Upper lobe of left lung (tissue), 6 donors: ENCODE data around the gene NOTCH3. TPM values are rescaled to one million over a fixed set of nuclear protein-coding genes. Genes with fewer than 3 reads are reported as not detected.

Source experiments
- ATAC-seq, 2 donors: fragments of 200-7000 bp; cut with Tn5 transposase; one replicate each; pipeline ENCODE4 v1.9.1; 2022; ENCODE audit warnings: mild to moderate bottlenecking in 2 of 2, moderate library complexity in 2 of 2; ENCODE audit not compliant: low FRiP score in 2 of 2
- DNase-seq, 2 donors: peaks; one replicate each; pipeline ENCODE4 v3.0.0-alpha.2; 2019 to 2020
- H3K27ac ChIP-seq, 4 donors: fragments of 200-600 bp; sonication (generic); one replicate each; pipeline ENCODE4 v1.5.1; 2016 to 2019
- H3K27me3 ChIP-seq, 4 donors: fragments of 200-600 bp; sonication (generic); one replicate each; pipeline ENCODE4 v1.5.1; 2017 to 2019
- H3K36me3 ChIP-seq, 4 donors: fragments of 200-600 bp; sonication (generic); one replicate each; pipeline ENCODE4 v1.5.1; 2016 to 2019
- H3K4me1 ChIP-seq, 4 donors: fragments of 200-600 bp; sonication (generic); one replicate each; pipeline ENCODE4 v1.5.1; 2018 to 2019
- H3K4me3 ChIP-seq, 4 donors: fragments of 200-600 bp; sonication (generic); one replicate each; pipeline ENCODE4 v1.5.1; 2017 to 2019; ENCODE audit warnings: mild to moderate bottlenecking in 2 of 4, moderate library complexity in 1 of 4
- H3K9me3 ChIP-seq, 4 donors: fragments of 200-600 bp; sonication (generic); one replicate each; pipeline ENCODE4 v1.5.1; 2018 to 2019
- CTCF ChIP-seq, 6 experiments: fragments of 450-650 bp in 4 of 6; fragments of 200-600 bp in 2 of 6; sonication (generic) in 2 of 6; IDR thresholded peaks; one replicate each; pipeline ENCODE4 v1.5.1; 2016 to 2019; ENCODE audit warnings: antibody characterized with exemption in 6 of 6
- EP300 ChIP-seq, 4 donors: sonication (generic); formaldehyde crosslinking; IDR thresholded peaks; one replicate each; pipeline ENCODE4 v1.5.1; 2017; ENCODE audit warnings: antibody characterized with exemption in 4 of 4, control low read depth in 2 of 4
- POLR2A ChIP-seq, 4 donors: fragments of 450-650 bp; IDR thresholded peaks; one replicate each; pipeline ENCODE4 v1.5.1; 2016 to 2017; ENCODE audit warnings: antibody characterized with exemption in 4 of 4, mild to moderate bottlenecking in 2 of 4
- POLR2AphosphoS5 ChIP-seq, 2 donors: sonication (generic); formaldehyde crosslinking; IDR thresholded peaks; one replicate each; pipeline ENCODE4 v1.5.1; 2017; ENCODE audit warnings: antibody characterized with exemption in 2 of 2
- WGBS, 2 donors: methylation state at CpG; one replicate each; pipeline ENCODE4 v1.1.5; 2017 to 2018; 5-methylcytosine and 5-hydroxymethylcytosine counted together
- total RNA-seq, 6 donors: library from RNA; depleted of rRNA in 4 of 6; stranded (reverse); fragments of >200 nt in 4 of 6; gene quantifications; one replicate each; pipeline versions ENCODE4 v1.1.0 to v1.2.1, GENCODE V29; 2016 to 2021
- donor health status: DM: no; HTN: no; CAD: no; lungs with moderate emphysema.
- donor health status: DM: no; HTN: yes; CAD: no; lungs with severe emphysema.

The NOTCH3 gene
- total RNA-seq, 6 donors from 2014 or later = 23.9 to 56.6 (median 43.1) TPM

DNA sequence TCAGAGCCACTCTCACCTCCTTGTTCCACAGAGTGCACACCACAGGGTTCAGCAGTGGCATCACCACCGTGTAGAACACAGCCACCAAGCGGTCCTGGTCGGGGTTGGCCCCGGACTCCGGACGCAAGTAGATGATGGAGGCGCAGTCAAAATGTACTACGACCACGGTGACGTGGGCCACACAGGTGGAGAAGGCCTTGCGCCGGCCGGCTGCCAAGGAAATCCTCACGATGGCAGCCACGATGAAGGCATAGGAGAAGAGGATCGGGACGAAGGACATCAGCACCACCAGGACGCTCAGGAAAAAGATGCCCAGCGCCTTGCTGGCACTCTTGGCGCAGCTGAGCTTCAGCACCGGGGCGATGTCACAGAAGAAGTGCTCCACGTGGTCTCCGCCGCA is 59.7 kb downstream of the NOTCH3 start:
- Histone ChIP-seq H3K4me3 (no peak overlapping the region), H3K9me3 (peaks cover 0 to 5% (median 0%) of the 10 kb centered on the region in 4 donors), H3K36me3 (no peaks in the 10 kb centered on the region), H3K27me3 (no peaks in the 10 kb centered on the region), H3K27ac (no peak overlapping the region), H3K4me1 (no peaks in the 10 kb centered on the region)
- ATAC-seq (no peak), DNase-seq (peak in 1 of 2 donors; percentile 59)
- 82 to 89% methylated on average over 25 of the region's 25 CpGs for WGBS, 2 donors
- TF ChIP-seq EP300 (IDR thresholded peaks at IDR 0.05) = no peak
- no peak for TF ChIP-seq POLR2A (IDR thresholded peaks at IDR 0.05)
- TF ChIP-seq POLR2AphosphoS5 (IDR thresholded peaks at IDR 0.05) = no peak
- no peak for TF ChIP-seq CTCF (IDR thresholded peaks at IDR 0.05)

DNA sequence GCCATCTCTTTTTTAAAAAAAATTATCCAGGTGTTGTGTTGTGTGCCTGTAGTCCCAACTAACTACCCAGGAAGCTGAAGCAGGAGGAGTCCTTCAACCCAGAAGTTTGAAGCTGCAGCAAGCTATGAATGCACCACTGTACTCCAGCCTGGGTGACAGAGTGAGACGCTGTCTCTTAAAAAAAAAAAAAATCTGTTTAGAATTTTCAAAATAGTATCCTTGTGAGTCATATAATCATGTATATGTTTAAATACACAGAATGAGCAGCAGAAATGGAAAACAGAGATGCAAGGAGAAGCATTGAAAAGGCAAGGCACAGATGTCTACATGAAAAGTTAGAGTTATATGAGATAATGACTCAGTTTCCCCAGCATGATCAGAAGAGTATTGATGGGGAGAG is 62.4 kb downstream of the NOTCH3 start:
- WGBS, 2 donors = 26 to 57% methylated on average over 1 of the region's 1 CpG
- H3K4me1 ChIP-seq = no peaks in the 10 kb centered on the region
- DNase-seq (no peak), ATAC-seq (no peak)
- TF ChIP-seq POLR2A (IDR thresholded peaks at IDR 0.05) (no peak), CTCF (IDR thresholded peaks at IDR 0.05) (no peak), POLR2AphosphoS5 (IDR thresholded peaks at IDR 0.05) (no peak), EP300 (IDR thresholded peaks at IDR 0.05) (no peak)
- H3K27ac ChIP-seq = no peak overlapping the region
- H3K36me3 ChIP-seq = no peaks in the 10 kb centered on the region
- no peak overlapping the region for H3K4me3 ChIP-seq
- no peaks in the 10 kb centered on the region for H3K27me3 ChIP-seq
- peaks cover 0 to 5% (median 0%) of the 10 kb centered on the region in 4 donors for H3K9me3 ChIP-seq

DNA sequence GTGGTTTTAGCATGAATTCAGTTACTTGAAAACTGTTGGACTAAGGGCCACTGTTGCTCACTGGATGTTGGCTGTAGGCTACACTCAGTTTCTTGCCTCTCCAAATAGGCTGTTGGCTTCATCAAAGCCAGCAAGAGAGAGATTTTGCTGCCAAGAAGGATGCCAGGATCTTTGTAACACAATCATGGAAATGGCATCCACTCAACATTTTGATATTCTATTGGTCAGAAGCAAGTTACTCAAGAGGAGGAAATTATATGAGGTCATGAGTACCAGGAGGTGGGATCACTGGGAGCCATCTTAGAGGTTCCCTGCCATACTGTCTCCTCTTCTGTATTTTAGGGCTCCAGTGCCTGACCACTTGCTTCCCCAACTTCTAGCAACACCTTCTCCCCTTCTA is 63.0 kb downstream of the NOTCH3 start:
- no peak for TF ChIP-seq POLR2A (IDR thresholded peaks at IDR 0.05)
- no peak for TF ChIP-seq EP300 (IDR thresholded peaks at IDR 0.05)
- no peak for TF ChIP-seq POLR2AphosphoS5 (IDR thresholded peaks at IDR 0.05)
- no peak for TF ChIP-seq CTCF (IDR thresholded peaks at IDR 0.05)
- H3K36me3 ChIP-seq = no peaks in the 10 kb centered on the region
- DNase-seq (no peak), ATAC-seq (no peak)
- H3K9me3 ChIP-seq = peaks cover 0 to 5% (median 0%) of the 10 kb centered on the region in 4 donors
- H3K4me1 ChIP-seq = no peaks in the 10 kb centered on the region
- H3K27me3 ChIP-seq = no peaks in the 10 kb centered on the region
- H3K4me3 ChIP-seq = no peak overlapping the region
- H3K27ac ChIP-seq = no peak overlapping the region

- WGBS, 2 donors = 70 to 72% methylated on average over 2 of the region's 2 CpGs
- Histone ChIP-seq H3K4me1 (no peaks in the 10 kb centered on the region), H3K27ac (no peak overlapping the region), H3K4me3 (no peak overlapping the region), H3K27me3 (no peaks in the 10 kb centered on the region), H3K36me3 (no peaks in the 10 kb centered on the region), H3K9me3 (peaks cover 0 to 5% (median 0%) of the 10 kb centered on the region in 4 donors)
- ATAC-seq (no peak), DNase-seq (no peak)
- TF ChIP-seq POLR2AphosphoS5 (IDR thresholded peaks at IDR 0.05) = no peak
- no peak for TF ChIP-seq EP300 (IDR thresholded peaks at IDR 0.05)
- TF ChIP-seq POLR2A (IDR thresholded peaks at IDR 0.05) = no peak
- TF ChIP-seq CTCF (IDR thresholded peaks at IDR 0.05) = no peak
Measured at GRCh38 chr19:15136234-15136954, 64.4 kb downstream of the NOTCH3 start.
